Measurements from ENCODE around the gene ACADSB.

Gene ACADSB

GRCh38 chr10:123042708-123043408 lies 34.1 kb downstream of the ACADSB start:
- Mint-ChIP-seq H3K36me3 (ENCODE audit: low read depth) (peaks cover 19% of the 10 kb centered on the region), H3K9me3 (no peaks in the 10 kb centered on the region)

DNA sequence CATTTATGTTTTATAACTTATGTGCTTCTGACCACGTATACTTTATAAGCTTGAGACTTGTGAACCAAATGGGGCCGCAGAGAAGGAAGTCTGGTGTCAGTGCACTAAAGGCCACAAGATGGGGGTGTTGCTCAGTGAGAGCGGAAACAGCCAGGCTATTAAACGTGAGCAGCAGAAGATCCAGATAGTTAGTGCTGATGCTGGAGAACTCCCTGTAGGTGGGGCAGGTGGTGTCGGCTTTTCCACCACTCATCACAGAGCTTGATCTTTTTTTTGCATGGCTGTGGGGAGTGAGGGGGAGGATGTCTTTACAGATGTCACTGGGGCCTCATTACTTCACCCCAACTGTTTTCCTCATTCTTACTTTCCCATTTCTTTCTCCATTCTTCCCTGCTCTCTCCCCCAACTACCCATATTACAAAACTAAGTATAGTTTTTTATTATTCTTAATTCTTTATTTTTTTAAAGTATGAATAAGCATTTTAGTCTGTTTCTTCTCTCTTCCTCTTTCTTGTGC lies 34.7 kb downstream of the ACADSB start:
- H3K9me3 Mint-ChIP-seq, result no peaks in the 10 kb centered on the region
- H3K4me1 Mint-ChIP-seq (ENCODE audit: low read depth), result peaks cover 8% of the 10 kb centered on the region
- no peak overlapping the region for H3K4me3 Mint-ChIP-seq
- no peak overlapping the region for H3K27ac Mint-ChIP-seq
- H3K36me3 Mint-ChIP-seq (ENCODE audit: low read depth), result peaks cover 22% of the 10 kb centered on the region
- no peaks in the 10 kb centered on the region for H3K27me3 Mint-ChIP-seq

More at GRCh38 chr10:123042708-123043408, 34.1 kb downstream of the ACADSB start:
- no peak overlapping the region for H3K27ac Mint-ChIP-seq
- H3K4me1 Mint-ChIP-seq (ENCODE audit: low read depth), result peaks cover 8% of the 10 kb centered on the region
- H3K4me3 Mint-ChIP-seq, result no peak overlapping the region
- H3K27me3 Mint-ChIP-seq, result no peaks in the 10 kb centered on the region

- H3K9me3 Mint-ChIP-seq, result no peaks in the 10 kb centered on the region
- H3K36me3 Mint-ChIP-seq (ENCODE audit: low read depth), result peaks cover 20% of the 10 kb centered on the region
- no peak overlapping the region for H3K4me3 Mint-ChIP-seq
- no peaks in the 10 kb centered on the region for H3K27me3 Mint-ChIP-seq
- H3K4me1 Mint-ChIP-seq (ENCODE audit: low read depth), result peaks cover 1% of the 10 kb centered on the region
- H3K27ac Mint-ChIP-seq, result no peak overlapping the region
These were observed 35.6 kb downstream of the ACADSB start for GRCh38 chr10:123044391-123044790.

DNA sequence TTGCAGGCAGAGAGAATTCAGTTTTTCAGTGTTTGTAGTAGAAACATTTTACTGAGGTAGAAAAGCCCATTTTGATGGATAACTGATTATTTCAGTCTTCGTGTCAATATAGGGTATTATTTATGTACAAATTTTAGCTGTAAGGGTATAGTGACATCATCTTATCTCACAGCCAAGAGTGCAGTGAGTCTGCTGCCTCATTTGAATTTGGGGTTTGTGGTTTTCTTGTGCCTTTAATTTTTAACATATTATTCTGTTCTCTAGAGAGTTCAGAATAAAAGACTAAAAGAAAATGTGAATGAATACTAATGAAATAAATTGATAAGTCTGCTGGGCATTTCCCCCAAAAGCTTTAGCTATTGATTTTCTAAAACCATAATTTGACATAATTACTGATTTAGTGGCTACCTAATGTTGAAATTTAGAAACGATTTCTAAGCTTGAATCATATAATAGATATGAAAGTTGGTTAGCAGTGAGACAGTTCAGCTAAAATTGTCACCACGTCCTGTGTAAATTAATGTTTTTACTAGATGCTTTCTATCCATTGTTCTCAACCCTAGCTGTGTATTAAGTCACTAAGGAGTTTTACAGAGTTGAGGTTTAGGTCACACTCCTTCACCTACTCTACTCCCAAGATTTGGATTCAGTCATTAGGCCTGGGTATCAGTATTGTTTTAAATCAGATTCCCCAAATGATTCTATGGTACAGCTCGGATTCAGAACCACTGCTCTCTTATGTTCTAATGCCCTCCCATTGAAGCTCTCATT lies 37.3 kb downstream of the ACADSB start:
- Mint-ChIP-seq H3K27ac (no peak overlapping the region), H3K27me3 (no peaks in the 10 kb centered on the region), H3K36me3 (ENCODE audit: low read depth) (peaks cover 19% of the 10 kb centered on the region), H3K4me1 (ENCODE audit: low read depth) (no peaks in the 10 kb centered on the region), H3K9me3 (no peaks in the 10 kb centered on the region), H3K4me3 (no peak overlapping the region)

DNA sequence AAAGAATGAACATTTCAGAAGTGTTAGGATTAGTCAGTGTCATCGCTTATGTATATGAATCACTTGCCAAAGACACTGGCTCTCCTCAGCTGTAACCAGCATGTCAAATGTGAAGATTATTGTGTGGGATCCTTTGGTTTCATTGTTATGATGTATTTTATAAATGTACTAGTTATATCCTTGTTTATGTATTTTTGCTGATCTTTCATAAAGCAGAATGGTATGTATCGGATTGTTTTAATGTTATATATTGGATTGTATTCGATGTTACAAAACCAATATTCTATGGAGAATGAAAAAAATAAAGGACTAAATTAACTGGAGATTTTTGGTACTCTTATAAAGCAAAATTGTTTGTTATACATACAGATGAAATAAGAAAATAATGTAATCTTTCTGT lies 49.2 kb downstream of the ACADSB start:
- H3K9me3 Mint-ChIP-seq, result no peaks in the 10 kb centered on the region
- H3K27ac Mint-ChIP-seq, result no peak overlapping the region
- no peaks in the 10 kb centered on the region for H3K4me1 Mint-ChIP-seq (ENCODE audit: low read depth)
- no peaks in the 10 kb centered on the region for H3K27me3 Mint-ChIP-seq
- H3K4me3 Mint-ChIP-seq, result no peak overlapping the region
- H3K36me3 Mint-ChIP-seq (ENCODE audit: low read depth), result peaks cover 26% of the 10 kb centered on the region

- Mint-ChIP-seq H3K4me3 (no peak overlapping the region), H3K36me3 (ENCODE audit: low read depth) (peaks cover 7% of the 10 kb centered on the region), H3K27ac (no peak overlapping the region), H3K4me1 (ENCODE audit: low read depth) (no peaks in the 10 kb centered on the region), H3K9me3 (no peaks in the 10 kb centered on the region), H3K27me3 (peaks cover 5% of the 10 kb centered on the region)
These were observed 53.1 kb downstream of the ACADSB start for GRCh38 chr10:123061865-123062264.

GRCh38 chr10:123062726-123063125 lies 53.9 kb downstream of the ACADSB start:
- H3K4me1 Mint-ChIP-seq (ENCODE audit: low read depth), result no peaks in the 10 kb centered on the region
- H3K27ac Mint-ChIP-seq, result no peak overlapping the region
- peaks cover 8% of the 10 kb centered on the region for H3K27me3 Mint-ChIP-seq
- H3K4me3 Mint-ChIP-seq, result no peak overlapping the region
- no peaks in the 10 kb centered on the region for H3K9me3 Mint-ChIP-seq
- peaks cover 2% of the 10 kb centered on the region for H3K36me3 Mint-ChIP-seq (ENCODE audit: low read depth)

- H3K9me3 Mint-ChIP-seq, result no peaks in the 10 kb centered on the region
- peaks cover 22% of the 10 kb centered on the region for H3K27me3 Mint-ChIP-seq
- H3K36me3 Mint-ChIP-seq (ENCODE audit: low read depth), result no peaks in the 10 kb centered on the region
- no peak overlapping the region for H3K27ac Mint-ChIP-seq
- H3K4me3 Mint-ChIP-seq, result no peak overlapping the region
- H3K4me1 Mint-ChIP-seq (ENCODE audit: low read depth), result no peaks in the 10 kb centered on the region
These were observed 59.5 kb downstream of the ACADSB start for GRCh38 chr10:123068087-123068853.

GRCh38 chr10:123069246-123069986 lies 60.6 kb downstream of the ACADSB start:
- H3K36me3 Mint-ChIP-seq (ENCODE audit: low read depth), result no peaks in the 10 kb centered on the region
- no peaks in the 10 kb centered on the region for H3K9me3 Mint-ChIP-seq
- H3K4me3 Mint-ChIP-seq, result no peak overlapping the region
- no peak overlapping the region for H3K27ac Mint-ChIP-seq
- peaks cover 26% of the 10 kb centered on the region for H3K27me3 Mint-ChIP-seq
- no peaks in the 10 kb centered on the region for H3K4me1 Mint-ChIP-seq (ENCODE audit: low read depth)

GRCh38 chr10:123073187-123073586 lies 64.4 kb downstream of the ACADSB start:
- Mint-ChIP-seq H3K27me3 (peaks cover 26% of the 10 kb centered on the region), H3K27ac (no peak overlapping the region), H3K4me3 (no peak overlapping the region)

GRCh38 chr10:123074215-123074614 lies 65.4 kb downstream of the ACADSB start:
- Mint-ChIP-seq H3K27me3 (peaks cover 18% of the 10 kb centered on the region), H3K36me3 (ENCODE audit: low read depth) (no peaks in the 10 kb centered on the region), H3K27ac (no peak overlapping the region), H3K4me1 (ENCODE audit: low read depth) (no peaks in the 10 kb centered on the region), H3K4me3 (no peak overlapping the region), H3K9me3 (peaks cover 3% of the 10 kb centered on the region)

More at GRCh38 chr10:123073187-123073586, 64.4 kb downstream of the ACADSB start:
- no peaks in the 10 kb centered on the region for H3K4me1 Mint-ChIP-seq (ENCODE audit: low read depth)
- H3K36me3 Mint-ChIP-seq (ENCODE audit: low read depth), result no peaks in the 10 kb centered on the region
- peaks cover 3% of the 10 kb centered on the region for H3K9me3 Mint-ChIP-seq

DNA sequence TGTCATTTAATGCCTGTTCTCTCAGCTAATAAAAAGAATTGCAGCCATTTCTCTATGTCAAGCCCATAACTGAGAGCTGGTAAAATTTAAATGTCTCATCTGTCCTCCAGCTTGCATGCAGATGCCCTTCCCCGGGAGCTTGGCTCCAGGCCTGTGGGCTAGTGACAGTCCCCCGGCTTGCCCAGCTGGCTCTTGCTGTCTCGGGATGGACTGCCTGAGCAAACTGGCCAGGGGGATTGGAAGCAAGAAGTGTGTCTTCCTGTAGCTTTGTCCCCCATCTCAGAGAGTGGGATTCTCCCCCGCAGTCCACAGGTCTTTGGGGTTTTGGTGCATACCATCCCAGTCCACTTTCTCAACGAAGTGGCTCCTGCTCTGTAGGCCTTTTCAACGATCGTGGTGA lies 73.1 kb downstream of the ACADSB start:
- no peak overlapping the region for H3K4me3 Mint-ChIP-seq
- H3K9me3 Mint-ChIP-seq, result peaks cover 5% of the 10 kb centered on the region
- peaks cover 7% of the 10 kb centered on the region for H3K27me3 Mint-ChIP-seq
- H3K27ac Mint-ChIP-seq, result no peak overlapping the region
- H3K4me1 Mint-ChIP-seq (ENCODE audit: low read depth), result no peaks in the 10 kb centered on the region
- no peaks in the 10 kb centered on the region for H3K36me3 Mint-ChIP-seq (ENCODE audit: low read depth)

- Mint-ChIP-seq H3K4me1 (ENCODE audit: low read depth) (no peaks in the 10 kb centered on the region), H3K27me3 (no peaks in the 10 kb centered on the region), H3K36me3 (ENCODE audit: low read depth) (no peaks in the 10 kb centered on the region), H3K4me3 (no peak overlapping the region), H3K9me3 (peaks cover 5% of the 10 kb centered on the region), H3K27ac (no peak overlapping the region)
These were observed 75.0 kb downstream of the ACADSB start for GRCh38 chr10:123083811-123084210.

DNA sequence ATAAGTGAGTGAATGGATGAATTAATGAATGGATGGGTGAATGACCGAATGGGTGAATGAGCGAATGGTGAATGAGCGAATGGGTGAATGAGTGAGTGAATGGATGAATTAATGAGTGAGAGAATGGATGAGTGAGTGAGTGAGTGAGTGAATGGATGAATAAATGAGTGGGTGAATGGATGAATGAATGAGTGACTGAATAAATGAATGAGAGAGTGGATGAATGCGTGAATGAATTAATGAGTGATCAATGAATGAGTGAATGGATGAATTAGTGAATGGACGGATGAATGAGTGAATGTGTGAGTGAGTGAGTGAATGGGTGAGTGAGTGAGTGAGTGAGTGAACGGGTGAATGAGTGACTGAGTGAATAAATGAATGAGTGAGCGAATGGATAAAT lies 77.5 kb downstream of the ACADSB start:
- H3K36me3 Mint-ChIP-seq (ENCODE audit: low read depth), result no peaks in the 10 kb centered on the region
- H3K27ac Mint-ChIP-seq, result no peak overlapping the region
- H3K9me3 Mint-ChIP-seq, result peaks cover 5% of the 10 kb centered on the region
- H3K4me1 Mint-ChIP-seq (ENCODE audit: low read depth), result no peaks in the 10 kb centered on the region
- no peaks in the 10 kb centered on the region for H3K27me3 Mint-ChIP-seq
- no peak overlapping the region for H3K4me3 Mint-ChIP-seq
